Prostate gland (tissue), 2 donors: ENCODE measurements around the gene SCAMP3. TPM values are rescaled to one million over a fixed set of nuclear protein-coding genes. Genes with fewer than 3 reads are reported as not detected.
"Not testable (repeated sequence)": the region's sequence is repeated elsewhere in the genome, so short reads cannot be mapped to it uniquely, and the experiment has no call there.

Experiments used
- DNase-seq: peaks from one replicate; pipeline ENCODE4 v3.0.0-alpha.2; 2019; ENCODE audit warnings: low spot score
- H3K27ac ChIP-seq, 2 donors: fragments of 200-600 bp; sonication (generic); 2 replicates each; pipeline ENCODE4 v1.5.1; 2017 to 2019
- H3K27me3 ChIP-seq: fragments of 200-600 bp; sonication (generic); replicated peaks from 2 replicates; pipeline ENCODE4 v1.5.1; 2019; ENCODE audit not compliant: insufficient read depth
- H3K36me3 ChIP-seq, 2 donors: fragments of 200-600 bp; sonication (generic); 1 replicate in 1 of 2; 2 replicates in 1 of 2; pipeline versions ENCODE4 v1.5.1 to v1.8.1; 2017 to 2019
- H3K4me1 ChIP-seq: fragments of 200-600 bp; sonication (generic); replicated peaks from 2 replicates; pipeline ENCODE4 v1.5.1; 2019
- H3K4me3 ChIP-seq, 2 donors: fragments of 200-600 bp; sonication (generic); 2 replicates each; pipeline ENCODE4 v1.5.1; 2017 to 2019
- H3K9me3 ChIP-seq: fragments of 200-600 bp; sonication (generic); 2 replicates; pipeline ENCODE4 v1.5.1; 2017
- CTCF ChIP-seq, 4 experiments: fragments of 200-600 bp in 2 of 4; fragments of 450-650 bp in 2 of 4; sonication (generic) in 2 of 4; IDR thresholded peaks; 1 replicate in 3 of 4; 2 replicates in 1 of 4; pipeline ENCODE4 v1.5.1; 2016 to 2019; ENCODE audit warnings: antibody characterized with exemption in 4 of 4, mild to moderate bottlenecking in 2 of 4, moderate library complexity in 2 of 4
- POLR2A ChIP-seq: fragments of 450-650 bp; IDR thresholded peaks from one replicate; pipeline ENCODE4 v1.6.1; 2016; ENCODE audit warnings: antibody characterized with exemption, mild to moderate bottlenecking
- POLR2AphosphoS5 ChIP-seq: sonication (generic); formaldehyde crosslinking; IDR thresholded peaks from one replicate; pipeline ENCODE4 v1.6.1; 2017; ENCODE audit warnings: antibody characterized with exemption
- WGBS: methylation state at CpG from one replicate; pipeline ENCODE4 v1.1.5; 2018; 5-methylcytosine and 5-hydroxymethylcytosine counted together
- intact Hi-C: fragments of 100-400 bp; cut with DNase I; formaldehyde crosslinking; loops from one replicate; pipeline ENCODE4 v1.14.2; 2022
- total RNA-seq, 2 donors: library from RNA; depleted of rRNA; stranded (reverse); fragments of >200 nt; gene quantifications; one replicate each; pipeline ENCODE4 v1.1.0, GENCODE V29; 2016

Gene SCAMP3
- total RNA-seq, 2 donors from 2014 or later: 84.1 to 97.8 TPM

GRCh38 chr1:155236451-155236850 is 25.7 kb downstream of the SCAMP3 start:
- no peaks in the 10 kb centered on the region for H3K4me1 ChIP-seq
- 86% methylated on average over 5 of the region's 5 CpGs for WGBS
- intact Hi-C loops: no loop called here
- H3K9me3 ChIP-seq: no peaks in the 10 kb centered on the region
- H3K27me3 ChIP-seq: no peaks in the 10 kb centered on the region
- H3K27ac ChIP-seq: no peak overlapping the region
- DNase-seq: no peak
- H3K36me3 ChIP-seq: no peaks in the 10 kb centered on the region
- no peak for TF ChIP-seq POLR2AphosphoS5
- TF ChIP-seq POLR2A: no peak
- no peak for TF ChIP-seq CTCF (IDR thresholded peaks at IDR 0.05)
- H3K4me3 ChIP-seq: no peak overlapping the region

GRCh38 chr1:155235375-155235774 is 26.8 kb downstream of the SCAMP3 start:
- H3K9me3 ChIP-seq, H3K4me1 ChIP-seq, DNase-seq, H3K27ac ChIP-seq, H3K4me3 ChIP-seq, H3K36me3 ChIP-seq, H3K27me3 ChIP-seq, intact Hi-C loops: not testable (repeated sequence)
- 90% methylated on average over 5 of the region's 9 CpGs for WGBS

- H3K9me3 ChIP-seq, H3K27ac ChIP-seq, H3K27me3 ChIP-seq, DNase-seq, H3K4me1 ChIP-seq, H3K4me3 ChIP-seq, intact Hi-C loops, H3K36me3 ChIP-seq: not testable (repeated sequence)
- 100% methylated on average over 1 of the region's 5 CpGs for WGBS
Observed at GRCh38 chr1:155233502-155233901, 28.7 kb downstream of the SCAMP3 start.

- H3K27me3 ChIP-seq, H3K9me3 ChIP-seq, DNase-seq, intact Hi-C loops, H3K4me1 ChIP-seq, H3K36me3 ChIP-seq, H3K4me3 ChIP-seq, H3K27ac ChIP-seq: not testable (repeated sequence)
- 51% methylated on average over 13 of the region's 13 CpGs for WGBS
Observed at GRCh38 chr1:155232001-155232978, 29.9 kb downstream of the SCAMP3 start.

GRCh38 chr1:155231302-155231701 is 30.9 kb downstream of the SCAMP3 start:
- DNase-seq, H3K36me3 ChIP-seq, H3K27ac ChIP-seq, H3K9me3 ChIP-seq, H3K27me3 ChIP-seq, H3K4me1 ChIP-seq, H3K4me3 ChIP-seq, intact Hi-C loops: not testable (repeated sequence)
- WGBS: 62% methylated on average over 3 of the region's 3 CpGs

GRCh38 chr1:155228096-155228427 is 34.1 kb downstream of the SCAMP3 start:
- Histone ChIP-seq H3K36me3 (no peaks in the 10 kb centered on the region), H3K27me3 (no peaks in the 10 kb centered on the region), H3K9me3 (no peaks in the 10 kb centered on the region), H3K27ac (peak overlapping the region; percentile 72 to 74), H3K4me1 (no peaks in the 10 kb centered on the region), H3K4me3 (peak overlapping the region; percentile 18 to 58)
- WGBS: 44% methylated on average over 9 of the region's 9 CpGs
- intact Hi-C loops: no loop called here
- TF ChIP-seq CTCF (IDR thresholded peaks at IDR 0.05) (no peak), POLR2AphosphoS5 (no peak), POLR2A (no peak)
- DNase-seq: no peak
